ENCODE results near the gene NAALADL2.
A peak's percentile ranks its signal among the peaks of the same experiment; 100 is the strongest.
"Not testable (repeated sequence)": the region's sequence is repeated elsewhere in the genome, so short reads cannot be mapped to it uniquely, and the experiment has no call there.

The NAALADL2 gene

GRCh38 chr3:175489406-175489805 is 630.3 kb downstream of the NAALADL2 start:
- DNase-seq (ENCODE audit: low read depth, low spot score) = no peak
- H3K27ac ChIP-seq = no peak overlapping the region

- no peak for DNase-seq (ENCODE audit: low read depth, low spot score)
- H3K27ac ChIP-seq = no peak overlapping the region
Measured at GRCh38 chr3:175493301-175493700, 634.2 kb downstream of the NAALADL2 start.

GRCh38 chr3:175495331-175495730 is 636.2 kb downstream of the NAALADL2 start:
- H3K27ac ChIP-seq = no peak overlapping the region
- no peak for DNase-seq (ENCODE audit: low read depth, low spot score)

- DNase-seq (ENCODE audit: low read depth, low spot score) = no peak
- H3K27ac ChIP-seq = no peak overlapping the region
Measured at GRCh38 chr3:175502155-175502554, 643.0 kb downstream of the NAALADL2 start.

- H3K27ac ChIP-seq = no peak overlapping the region
- DNase-seq (ENCODE audit: low read depth, low spot score) = no peak
Measured at GRCh38 chr3:175511219-175511785, 652.2 kb downstream of the NAALADL2 start.

- no peak overlapping the region for H3K27ac ChIP-seq
- DNase-seq (ENCODE audit: low read depth, low spot score) = no peak
Measured at GRCh38 chr3:175512700-175513099, 653.6 kb downstream of the NAALADL2 start.

- no peak for DNase-seq (ENCODE audit: low read depth, low spot score)
- no peak overlapping the region for H3K27ac ChIP-seq
Measured at GRCh38 chr3:175518459-175518858, 659.3 kb downstream of the NAALADL2 start.

- H3K27ac ChIP-seq = no peak overlapping the region
Measured at GRCh38 chr3:175521406-175521805, 662.3 kb downstream of the NAALADL2 start.

GRCh38 chr3:175526191-175526590 is 667.1 kb downstream of the NAALADL2 start:
- DNase-seq (ENCODE audit: low read depth, low spot score) = no peak
- no peak overlapping the region for H3K27ac ChIP-seq

More at GRCh38 chr3:175521406-175521805, 662.3 kb downstream of the NAALADL2 start:
- no peak for DNase-seq (ENCODE audit: low read depth, low spot score)

GRCh38 chr3:175526609-175527280 is 667.6 kb downstream of the NAALADL2 start:
- no peak overlapping the region for H3K27ac ChIP-seq
- no peak for DNase-seq (ENCODE audit: low read depth, low spot score)

GRCh38 chr3:175528693-175529092 is 669.6 kb downstream of the NAALADL2 start:
- H3K27ac ChIP-seq = not testable (repeated sequence)
- peak; percentile 12 for DNase-seq (ENCODE audit: low read depth, low spot score)

GRCh38 chr3:175535351-175535750 is 676.2 kb downstream of the NAALADL2 start:
- H3K27ac ChIP-seq = no peak overlapping the region
- DNase-seq (ENCODE audit: low read depth, low spot score) = no peak

GRCh38 chr3:175546115-175546514 is 687.0 kb downstream of the NAALADL2 start:
- no peak overlapping the region for H3K27ac ChIP-seq
- no peak for DNase-seq (ENCODE audit: low read depth, low spot score)

- no peak overlapping the region for H3K27ac ChIP-seq
- no peak for DNase-seq (ENCODE audit: low read depth, low spot score)
Measured at GRCh38 chr3:175552929-175553328, 693.8 kb downstream of the NAALADL2 start.

GRCh38 chr3:175554801-175555200 is 695.7 kb downstream of the NAALADL2 start:
- H3K27ac ChIP-seq = no peak overlapping the region
- no peak for DNase-seq (ENCODE audit: low read depth, low spot score)

- DNase-seq (ENCODE audit: low read depth, low spot score) = no peak
- no peak overlapping the region for H3K27ac ChIP-seq
Measured at GRCh38 chr3:175558261-175558660, 699.1 kb downstream of the NAALADL2 start.

GRCh38 chr3:175564363-175564762 is 705.2 kb downstream of the NAALADL2 start:
- no peak overlapping the region for H3K27ac ChIP-seq
- no peak for DNase-seq (ENCODE audit: low read depth, low spot score)

GRCh38 chr3:175571096-175571495 is 712.0 kb downstream of the NAALADL2 start:
- H3K27ac ChIP-seq = no peak overlapping the region
- no peak for DNase-seq (ENCODE audit: low read depth, low spot score)

GRCh38 chr3:175573226-175573625 is 714.1 kb downstream of the NAALADL2 start:
- no peak overlapping the region for H3K27ac ChIP-seq
- DNase-seq (ENCODE audit: low read depth, low spot score) = no peak

GRCh38 chr3:175580318-175580717 is 721.2 kb downstream of the NAALADL2 start:
- no peak overlapping the region for H3K27ac ChIP-seq
- no peak for DNase-seq (ENCODE audit: low read depth, low spot score)

GRCh38 chr3:175585898-175586297 is 726.8 kb downstream of the NAALADL2 start:
- H3K27ac ChIP-seq = peak overlapping the region; percentile 40
- DNase-seq (ENCODE audit: low read depth, low spot score) = peak; percentile 33

- no peak overlapping the region for H3K27ac ChIP-seq
- DNase-seq (ENCODE audit: low read depth, low spot score) = no peak
Measured at GRCh38 chr3:175590745-175591144, 731.6 kb downstream of the NAALADL2 start.
